H1 (cell line): ENCODE measurements around the gene PRR12. TPM values are rescaled to one million over a fixed set of nuclear protein-coding genes. Genes with fewer than 3 reads are reported as not detected.
A peak's percentile ranks its signal among the peaks of the same experiment; 100 is the strongest.

Source experiments
- CTCF ChIA-PET: fragments of 300-600 bp; sonication (Branson Sonifier 250); formaldehyde crosslinking; loops from one replicate; lab custom pipeline; 2021; ENCODE audit not compliant: partially characterized antibody; lab: Charles Lee
- POLR2A ChIA-PET: fragments of 300-600 bp; sonication (Branson Sonifier 250); formaldehyde crosslinking; loops from one replicate; lab custom pipeline; 2021; ENCODE audit warnings: inconsistent platforms; ENCODE audit not compliant: partially characterized antibody; lab: Charles Lee
- DNase-seq, 2 experiments: peaks; one replicate each; pipeline versions ENCODE4 v3.0.0 to v3.0.0-alpha.2; 2010 to 2022; ENCODE audit warnings: low spot score in 2 of 2, low read depth in 1 of 2, mixed read lengths in 1 of 2
- FAIRE-seq: peaks from 2 replicates; lab custom pipeline; 2011; peaks lifted over from hg19 to GRCh38; lab: Jason Lieb, UNC
- H2AFZ ChIP-seq: 2 replicates; pipeline ENCODE4 v1.8.1; 2012; ENCODE audit warnings: low read length, inconsistent platforms
- H2AK5ac ChIP-seq: 2 replicates; pipeline ENCODE4 v1.6.1; 2013; ENCODE audit warnings: low read depth, low read length
- H2BK120ac ChIP-seq: replicated peaks from 2 replicates; pipeline ENCODE3; 2013; ENCODE audit warnings: low read depth, low read length, inconsistent platforms
- H2BK12ac ChIP-seq: 2 replicates; pipeline ENCODE4 v1.6.1; 2013; ENCODE audit warnings: low read depth, low read length
- H2BK15ac ChIP-seq: 2 replicates; pipeline ENCODE4 v1.6.1; 2013; ENCODE audit warnings: low read length
- H2BK20ac ChIP-seq: 2 replicates; pipeline ENCODE4 v1.6.1; 2013; ENCODE audit warnings: low read length
- H2BK5ac ChIP-seq: 2 replicates; pipeline ENCODE4 v1.6.1; 2013; ENCODE audit warnings: low read depth, low read length
- H3K14ac ChIP-seq: 2 replicates; pipeline ENCODE4 v1.6.1; 2013; ENCODE audit warnings: inconsistent platforms; ENCODE audit not compliant: insufficient read length
- H3K18ac ChIP-seq: 2 replicates; pipeline ENCODE4 v1.6.1; 2013; ENCODE audit warnings: low read length; ENCODE audit errors: extremely low read depth
- H3K23ac ChIP-seq: 2 replicates; pipeline ENCODE4 v1.6.1; 2013; ENCODE audit warnings: inconsistent platforms; ENCODE audit not compliant: insufficient read length
- H3K23me2 ChIP-seq: 2 replicates; pipeline ENCODE4 v1.6.1; 2013; ENCODE audit warnings: low read depth, low read length
- H3K27ac ChIP-seq: 2 replicates; pipeline ENCODE4 v1.6.1; 2011; ENCODE audit warnings: low read depth, low read length, inconsistent platforms
- H3K27me3 ChIP-seq, 4 experiments: replicated peaks in 1 of 4; 1 replicate in 1 of 4; 2 replicates in 3 of 4; pipeline versions ENCODE4 v1.6.1 to v1.8.1; 2011 to 2013; ENCODE audit warnings: low read length in 3 of 4, mild to moderate bottlenecking in 3 of 4, inconsistent platforms in 2 of 4, mixed read lengths in 2 of 4, moderate library complexity in 1 of 4; ENCODE audit not compliant: control insufficient read depth in 3 of 4, insufficient read depth in 3 of 4; ENCODE audit errors: extremely low read depth in 1 of 4
- H3K36me3 ChIP-seq, 4 experiments: 2 replicates each; pipeline versions ENCODE4 v1.6.1 to v1.8.1; 2011 to 2013; ENCODE audit warnings: mild to moderate bottlenecking in 4 of 4, low read length in 3 of 4, moderate library complexity in 2 of 4, control low read depth in 1 of 4, inconsistent platforms in 1 of 4; ENCODE audit not compliant: insufficient read depth in 4 of 4, control insufficient read depth in 2 of 4
- H3K4ac ChIP-seq: replicated peaks from 2 replicates; pipeline ENCODE3; 2013; ENCODE audit warnings: low read length, low read depth, mixed read lengths, inconsistent platforms; ENCODE audit not compliant: insufficient read length
- H3K4me1 ChIP-seq, 4 experiments: replicated peaks in 1 of 4; 1 replicate in 1 of 4; 2 replicates in 3 of 4; pipeline versions ENCODE4 v1.6.1 to v1.8.1; 2011 to 2013; ENCODE audit warnings: low read length in 3 of 4, inconsistent platforms in 2 of 4, mixed read lengths in 1 of 4; ENCODE audit not compliant: insufficient read depth in 4 of 4, control insufficient read depth in 3 of 4
- H3K4me2 ChIP-seq, 2 experiments: 2 replicates each; pipeline versions ENCODE4 v1.6.1 to v1.8.1; 2011 to 2013; ENCODE audit warnings: low read depth in 2 of 2, low read length in 2 of 2, control low read depth in 1 of 2, inconsistent platforms in 1 of 2, mild to moderate bottlenecking in 1 of 2; ENCODE audit not compliant: insufficient read depth in 1 of 2
- H3K4me3 ChIP-seq, 4 experiments: fragments of 200-600, 300-600 bp in 1 of 4; sonication (generic), shearing (Covaris generic), sonication (Bioruptor Twin) in 1 of 4; 2 replicates each; pipeline versions ENCODE4 v1.5.1 to v1.8.1; 2011 to 2016; ENCODE audit warnings: low read length in 4 of 4, low read depth in 3 of 4, control low read depth in 2 of 4, inconsistent platforms in 2 of 4, mild to moderate bottlenecking in 2 of 4, mixed read lengths in 1 of 4, moderate library complexity in 1 of 4; ENCODE audit not compliant: insufficient read depth in 2 of 4; ENCODE audit errors: extremely low read depth in 1 of 4
- H3K56ac ChIP-seq: replicated peaks from 2 replicates; pipeline ENCODE3; 2013; ENCODE audit warnings: low read depth, mild to moderate bottlenecking, mixed read lengths, low read length, inconsistent platforms; ENCODE audit not compliant: insufficient read length
- H3K79me1 ChIP-seq: 2 replicates; pipeline ENCODE4 v1.6.1; 2013; ENCODE audit warnings: low read depth, low read length, control low read depth
- H3K79me2 ChIP-seq, 2 experiments: 2 replicates each; pipeline versions ENCODE4 v1.6.1 to v1.8.1; 2012 to 2013; ENCODE audit warnings: low read length in 2 of 2, mild to moderate bottlenecking in 2 of 2, inconsistent platforms in 1 of 2; ENCODE audit not compliant: insufficient read depth in 2 of 2, control insufficient read depth in 1 of 2
- H3K9ac ChIP-seq, 4 experiments: replicated peaks in 1 of 4; 1 replicate in 1 of 4; 2 replicates in 3 of 4; pipeline versions ENCODE4 v1.6.1 to v1.8.1; 2011 to 2013; ENCODE audit warnings: low read depth in 3 of 4, low read length in 3 of 4, control low read depth in 2 of 4, mild to moderate bottlenecking in 2 of 4, moderate library complexity in 2 of 4, inconsistent platforms in 1 of 4; ENCODE audit errors: extremely low read depth in 1 of 4
- H3K9me3 ChIP-seq, 2 experiments: 2 replicates each; pipeline versions ENCODE4 v1.6.1 to v1.8.1; 2012 to 2013; ENCODE audit warnings: mild to moderate bottlenecking in 2 of 2, moderate library complexity in 2 of 2, control low read depth in 1 of 2, inconsistent platforms in 1 of 2, low read depth in 1 of 2, low read length in 1 of 2, mixed read lengths in 1 of 2; ENCODE audit not compliant: insufficient read depth in 2 of 2
- H4K20me1 ChIP-seq, 2 experiments: replicated peaks in 1 of 2; 2 replicates each; pipeline versions ENCODE3 to v1.8.1; 2011 to 2013; ENCODE audit warnings: inconsistent platforms in 2 of 2, low read length in 2 of 2, mild to moderate bottlenecking in 1 of 2; ENCODE audit not compliant: insufficient read depth in 2 of 2, control insufficient read depth in 1 of 2
- H4K5ac ChIP-seq: 2 replicates; pipeline ENCODE4 v1.6.1; 2013; ENCODE audit warnings: low read length, low read depth, mixed read lengths, inconsistent platforms; ENCODE audit not compliant: insufficient read length
- H4K8ac ChIP-seq: 2 replicates; pipeline ENCODE4 v1.8.0; 2013; ENCODE audit warnings: mild to moderate bottlenecking, moderate library complexity, low read length, inconsistent platforms; ENCODE audit not compliant: insufficient read depth; ENCODE audit errors: extremely low read depth
- H4K91ac ChIP-seq: replicated peaks from 2 replicates; pipeline ENCODE3; 2013; ENCODE audit warnings: low read length, mixed read lengths, inconsistent platforms; ENCODE audit not compliant: insufficient read length
- CREB1 ChIP-seq: IDR thresholded peaks from 2 replicates; pipeline ENCODE4 v1.6.1; 2012; ENCODE audit warnings: inconsistent platforms
- FOSL1 ChIP-seq: IDR thresholded peaks from 2 replicates; pipeline ENCODE4 v1.6.1; 2011; ENCODE audit warnings: mild to moderate bottlenecking, low read depth, low read length, moderate library complexity; ENCODE audit not compliant: insufficient read depth
- POU5F1 ChIP-seq: IDR thresholded peaks from 2 replicates; pipeline ENCODE4 v1.6.1; 2011; ENCODE audit warnings: low read depth, mild to moderate bottlenecking, low read length, moderate library complexity
- RBBP5 ChIP-seq: IDR thresholded peaks from 2 replicates; pipeline ENCODE4 v1.7.1; 2012; ENCODE audit warnings: low read depth, mild to moderate bottlenecking, inconsistent platforms, low read length, moderate library complexity, borderline replicate concordance
- SAP30 ChIP-seq: fragments of 300-600 bp; sonication (generic); IDR thresholded peaks from 2 replicates; pipeline ENCODE4 v1.7.1; 2012; ENCODE audit warnings: low read length, moderate library complexity, mild to moderate bottlenecking, inconsistent platforms; ENCODE audit not compliant: insufficient read depth, insufficient replicate concordance
- SP1 ChIP-seq: IDR thresholded peaks from 2 replicates; pipeline ENCODE4 v1.6.1; 2011; ENCODE audit warnings: low read depth, low read length
- TCF12 ChIP-seq: IDR thresholded peaks from 2 replicates; pipeline ENCODE4 v1.6.1; 2011; ENCODE audit warnings: low read depth, mild to moderate bottlenecking, low read length
- ZNF274 ChIP-seq: IDR thresholded peaks from 2 replicates; pipeline ENCODE4 v1.7.0; 2012; ENCODE audit warnings: low read length, borderline replicate concordance; ENCODE audit errors: extremely low read depth
- WGBS, 2 experiments: shearing (Covaris generic) in 1 of 2; methylation state at CpG; one replicate each; pipeline versions ENCODE4 v1.1.6 to v1.1.7; 2013 to 2015; ENCODE audit warnings: low lambda C conversion rate in 2 of 2, mixed read lengths in 2 of 2, inconsistent platforms in 1 of 2, low coverage in 1 of 2, missing lambda C conversion rate in 1 of 2; ENCODE audit not compliant: insufficient replicate concordance in 2 of 2, insufficient coverage in 1 of 2, insufficient read length in 1 of 2; ENCODE audit errors: extremely low coverage in 1 of 2, missing lambda C conversion rate in 1 of 2; 5-methylcytosine and 5-hydroxymethylcytosine counted together
- polyA plus RNA-seq, 7 experiments: library from polyadenylated mRNA; depleted of rRNA in 3 of 7; stranded (reverse) in 5 of 7; unstranded in 2 of 7; fragments of >200 nt in 5 of 7; fragments of 200-250 nt in 2 of 7; gene quantifications; 1 replicate in 5 of 7; 2 replicates in 1 of 7; 4 replicates in 1 of 7; pipeline versions ENCODE4 v1.2.1 to v1.2.3, GENCODE V29; 2011 to 2013; ENCODE audit warnings: missing spikeins in 2 of 7, mixed read lengths in 2 of 7
- total RNA-seq: library from RNA; stranded (reverse); fragmentation: NEBNext Ultra II Directional; extraction: Animal tissue kit (Norgen Biotek cat#: 25700); gene quantifications from 2 replicates; pipeline ENCODE4 v1.2.1, GENCODE V29; 2021
- TF ChIP-seq, protein P1 (sequence below): IDR thresholded peaks from 2 replicates; pipeline ENCODE4 v1.6.1; 2012; ENCODE audit warnings: low read length, inconsistent platforms

The PRR12 gene
- total and polyA plus RNA-seq, 2 of the 8 experiments (the other 6 are each of a cell fraction or from before 2014, with no cell fraction given), result 2.5 to 59.4 TPM

DNA sequence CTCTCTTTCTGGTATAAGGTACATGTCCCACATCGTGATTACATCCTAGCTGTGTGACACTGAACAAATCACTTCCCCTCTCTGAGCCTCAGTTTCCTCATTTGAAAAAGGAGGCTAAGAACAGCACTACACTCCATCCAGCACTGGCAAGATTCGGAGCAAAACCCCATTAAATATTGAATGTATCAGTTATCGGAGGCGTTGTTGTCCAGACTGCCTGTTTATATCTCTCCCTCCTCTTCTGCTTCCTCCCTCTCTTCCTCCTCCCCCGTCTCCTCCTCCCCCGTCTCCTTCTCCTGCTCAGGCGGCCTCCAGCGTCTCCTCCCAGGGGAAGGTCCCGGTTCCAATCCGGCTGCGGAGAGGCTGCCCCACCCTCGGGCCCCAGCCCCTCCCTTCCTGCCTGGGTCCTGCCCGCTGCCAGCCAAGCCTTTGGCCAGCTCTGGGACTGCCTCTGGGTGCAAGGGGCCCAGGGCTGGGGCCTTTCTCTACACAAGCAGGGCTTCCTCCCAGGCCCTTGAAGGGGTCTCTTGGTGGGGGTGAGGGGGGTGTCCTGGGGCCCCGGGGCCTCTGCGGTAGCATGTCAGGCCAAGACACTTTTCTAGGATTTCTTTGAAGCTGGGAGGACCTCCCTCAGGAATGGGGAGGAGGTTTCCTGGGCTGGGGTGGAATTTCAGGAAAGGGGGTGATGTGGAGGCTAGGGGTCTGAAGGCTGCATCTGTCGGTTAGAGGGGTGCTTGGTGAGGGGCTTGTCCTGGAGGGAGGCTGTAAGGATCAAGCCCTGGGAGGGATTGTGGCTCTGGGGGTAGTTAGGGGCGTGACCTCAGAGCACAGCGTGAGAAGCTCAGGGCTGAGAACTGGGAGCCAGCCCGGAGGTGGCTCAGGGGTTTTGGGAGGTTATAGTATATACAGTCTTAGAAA is 47.1 kb downstream of the PRR12 start:
- H2BK15ac ChIP-seq, result peak overlapping the region; percentile 72; the same call in 1 of the 2 replicates
- no peak overlapping the region for H3K56ac ChIP-seq
- no peak overlapping the region for H3K9ac ChIP-seq
- peak overlapping the region; percentile 66 for H3K4ac ChIP-seq
- no peak overlapping the region for H2BK20ac ChIP-seq
- peak overlapping the region; percentile 18; the same call in 1 of the 2 replicates for H3K27ac ChIP-seq
- no peak overlapping the region for H2BK120ac ChIP-seq
- no peak overlapping the region for H3K14ac ChIP-seq
- H3K23ac ChIP-seq, result no peak overlapping the region
- peaks cover 4 to 9% of the 10 kb centered on the region in 2 experiments; a peak in 3 of 4 replicates for H3K79me2 ChIP-seq
- peaks cover 0 to 2% of the 10 kb centered on the region in 2 experiments for H4K20me1 ChIP-seq
- H3K27me3 ChIP-seq, result no peaks in the 10 kb centered on the region
- peaks cover 2 to 25% (median 14%) of the 10 kb centered on the region in 4 experiments for H3K4me1 ChIP-seq
- FAIRE-seq (no peak), DNase-seq (peak; percentile 31 to 82)
- peak overlapping the region; percentile 43; the same call in 1 of the 2 replicates for H2BK12ac ChIP-seq
- H3K79me1 ChIP-seq, result peaks cover 2% of the 10 kb centered on the region; the same call in 1 of the 2 replicates
- H3K9me3 ChIP-seq, result no peaks in the 10 kb centered on the region
- H3K23me2 ChIP-seq, result peaks cover 7% of the 10 kb centered on the region
- peak overlapping the region; percentile 80 for H4K91ac ChIP-seq
- 31% methylated on average over 12 of the region's 19 CpGs; no CpG with 5 or more reads in 1 of the 2 experiments for WGBS, 2 experiments
- no peaks in the 10 kb centered on the region for H3K36me3 ChIP-seq
- POLR2A ChIA-PET, result interaction anchor here (0.8 to 50.7 kb wide), 15 partner anchors 8 to 168 kb away, joined by 3 to 840 read pairs (median 4); partner anchors contain the start of genes ADM5, BCL2L12, IRF3 and NOSIP
- peak overlapping the region; percentile 78 to 87 for H3K4me2 ChIP-seq
- no peak overlapping the region for H4K8ac ChIP-seq
- CTCF ChIA-PET, result interaction anchor here (1.0 to 2.3 kb wide), 3 partner anchors 34 to 167 kb away, joined by 4 to 8 read pairs (median 6); no protein-coding TSS in a partner anchor
- no peak overlapping the region for H2AK5ac ChIP-seq
- no peak overlapping the region for H4K5ac ChIP-seq
- 0 out of 2 replicates have a peak overlapping the region, but pooled peaks have one; percentile 14 for H2AFZ ChIP-seq
- H2BK5ac ChIP-seq, result no peak overlapping the region; the same call in 1 of the 2 replicates
- H3K4me3 ChIP-seq, result peak overlapping the region in 3 of 4 experiments; percentile 25 to 57 (median 26); a peak in 5 of 8 replicates
- H3K18ac ChIP-seq, result peak overlapping the region; percentile 83
- no peak for TF ChIP-seq RBBP5
- TF ChIP-seq TCF12, result no peak
- no peak for TF ChIP-seq ZNF274
- TF ChIP-seq FOSL1, result no peak
- TF ChIP-seq SAP30, result no peak
- TF ChIP-seq POU5F1, result no peak
- TF ChIP-seq, protein P1, sequence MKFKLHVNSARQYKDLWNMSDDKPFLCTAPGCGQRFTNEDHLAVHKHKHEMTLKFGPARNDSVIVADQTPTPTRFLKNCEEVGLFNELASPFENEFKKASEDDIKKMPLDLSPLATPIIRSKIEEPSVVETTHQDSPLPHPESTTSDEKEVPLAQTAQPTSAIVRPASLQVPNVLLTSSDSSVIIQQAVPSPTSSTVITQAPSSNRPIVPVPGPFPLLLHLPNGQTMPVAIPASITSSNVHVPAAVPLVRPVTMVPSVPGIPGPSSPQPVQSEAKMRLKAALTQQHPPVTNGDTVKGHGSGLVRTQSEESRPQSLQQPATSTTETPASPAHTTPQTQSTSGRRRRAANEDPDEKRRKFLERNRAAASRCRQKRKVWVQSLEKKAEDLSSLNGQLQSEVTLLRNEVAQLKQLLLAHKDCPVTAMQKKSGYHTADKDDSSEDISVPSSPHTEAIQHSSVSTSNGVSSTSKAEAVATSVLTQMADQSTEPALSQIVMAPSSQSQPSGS, result no peak
- TF ChIP-seq CREB1, result no peak
- no peak for TF ChIP-seq SP1
